HG03558 (cell line): ENCODE results near the gene AP2M1.
"Not testable (repeated sequence)": the region's sequence is repeated elsewhere in the genome, so short reads cannot be mapped to it uniquely, and the experiment has no call there.

ENCODE experiments used
- ATAC-seq: cut with Tn5 transposase; IDR thresholded peaks from one replicate; pipeline ENCODE4 v1.9.1; 2021; ENCODE audit warnings: moderate number of reproducible peaks; ENCODE audit not compliant: unreplicated experiment; ENCODE audit errors: extremely low read depth

Gene AP2M1

GRCh38 chr3:184174646-184175492 lies at the start of gene AP2M1:
Gene AP2M1, plus strand, starts transcription at chr3:184174855. Its CDS starts 2,139 bp downstream, at chr3:184176994.
- ATAC-seq, result peak; percentile 87

GRCh38 chr3:184126006-184126405 lies 48.6 kb upstream of the AP2M1 start:
- ATAC-seq, result no peak

- no peak for ATAC-seq
Measured at GRCh38 chr3:184129012-184129411, 45.6 kb upstream of the AP2M1 start.

GRCh38 chr3:184132945-184133344 lies 41.7 kb upstream of the AP2M1 start:
- ATAC-seq, result no peak

GRCh38 chr3:184133840-184134745 lies 40.6 kb upstream of the AP2M1 start:
- ATAC-seq, result no peak

- ATAC-seq, result no peak
Measured at GRCh38 chr3:184134746-184135148, 39.9 kb upstream of the AP2M1 start.

- ATAC-seq, result peak; percentile 83
Measured at GRCh38 chr3:184135149-184135910, 39.3 kb upstream of the AP2M1 start, which contains the start of gene EIF2B5. Gene EIF2B5, plus strand, starts transcription at chr3:184135358. Its CDS starts 28 bp downstream, at chr3:184135386.

GRCh38 chr3:184135911-184136260 lies 38.8 kb upstream of the AP2M1 start:
- ATAC-seq, result no peak

- no peak for ATAC-seq
Measured at GRCh38 chr3:184140436-184140835, 34.2 kb upstream of the AP2M1 start.

- no peak for ATAC-seq
Measured at GRCh38 chr3:184142199-184142598, 32.5 kb upstream of the AP2M1 start.

- ATAC-seq, result no peak
Measured at GRCh38 chr3:184143327-184143726, 31.3 kb upstream of the AP2M1 start.

- ATAC-seq, result no peak
Measured at GRCh38 chr3:184144505-184144904, 30.1 kb upstream of the AP2M1 start.

GRCh38 chr3:184145111-184145524 lies 29.5 kb upstream of the AP2M1 start:
- no peak for ATAC-seq

- ATAC-seq, result no peak
Measured at GRCh38 chr3:184145751-184146270, 28.8 kb upstream of the AP2M1 start.

GRCh38 chr3:184148076-184148475 lies 26.6 kb upstream of the AP2M1 start:
- no peak for ATAC-seq

- no peak for ATAC-seq
Measured at GRCh38 chr3:184149123-184149522, 25.5 kb upstream of the AP2M1 start.

GRCh38 chr3:184149770-184150169 lies 24.9 kb upstream of the AP2M1 start:
- not testable (repeated sequence) for ATAC-seq

- ATAC-seq, result peak; percentile 38
Measured at GRCh38 chr3:184154885-184155643, 19.6 kb upstream of the AP2M1 start, which contains the start of gene DVL3. Gene DVL3, plus strand, starts transcription at chr3:184155377. Its CDS starts 259 bp downstream, at chr3:184155636.
